Neural progenitor cell (in vitro differentiated cells): ENCODE measurements around the gene ZDHHC14.

Experiments
- EZH2 ChIP-seq: fragments of 200-600 bp; sonication (generic); IDR thresholded peaks from 2 replicates; pipeline ENCODE4 v1.6.1; 2017; ENCODE audit warnings: antibody characterized with exemption, mild to moderate bottlenecking, moderate library complexity
- EZH2phosphoT487 ChIP-seq: fragments of 200-600 bp; sonication (generic); IDR thresholded peaks from 2 replicates; pipeline ENCODE4 v1.6.1; 2017; ENCODE audit warnings: antibody characterized with exemption
- TF ChIP-seq, protein P1 (sequence below): fragments of 200-600 bp; sonication (generic); IDR thresholded peaks from 2 replicates; pipeline ENCODE4 v1.5.1; 2017; ENCODE audit warnings: antibody characterized with exemption, mild to moderate bottlenecking

DNA sequence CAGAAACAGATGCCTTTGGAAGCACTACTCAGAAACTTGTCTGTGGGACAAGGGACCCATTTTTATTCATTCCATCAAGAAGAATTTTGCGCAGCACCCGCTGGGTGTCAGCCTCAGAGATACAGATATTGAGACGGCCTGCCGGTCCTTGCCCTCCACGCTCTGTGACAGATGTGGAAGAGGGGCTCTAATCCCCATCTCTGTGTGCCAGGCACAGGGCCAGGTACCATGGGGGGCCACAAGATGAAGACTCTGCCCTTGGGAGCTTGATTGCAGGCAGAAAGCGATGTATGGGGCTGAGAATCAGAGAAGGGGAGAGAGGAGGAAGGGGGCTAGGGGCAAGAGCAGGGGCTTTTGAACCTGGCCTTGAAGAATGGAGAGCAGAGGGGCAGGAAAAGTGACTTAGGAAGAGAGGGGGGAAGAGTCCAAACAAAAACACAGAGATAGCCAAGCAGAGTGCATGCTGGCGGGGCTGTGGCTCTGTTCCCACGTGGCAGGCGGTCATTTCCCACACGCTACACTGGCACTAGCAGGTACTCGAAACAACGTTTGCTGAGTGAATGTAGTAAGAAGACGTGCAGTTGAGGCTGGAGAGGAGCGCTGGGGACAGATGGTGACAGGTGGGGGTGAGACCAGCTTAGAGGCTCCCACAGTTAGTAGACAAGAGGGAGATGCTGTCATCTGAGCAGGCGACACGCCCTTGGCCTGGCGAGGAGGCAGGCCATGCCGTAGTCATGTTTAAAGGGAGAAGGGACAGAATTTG, 271.8 kb downstream of the ZDHHC14 start:
- TF ChIP-seq, protein P1, sequence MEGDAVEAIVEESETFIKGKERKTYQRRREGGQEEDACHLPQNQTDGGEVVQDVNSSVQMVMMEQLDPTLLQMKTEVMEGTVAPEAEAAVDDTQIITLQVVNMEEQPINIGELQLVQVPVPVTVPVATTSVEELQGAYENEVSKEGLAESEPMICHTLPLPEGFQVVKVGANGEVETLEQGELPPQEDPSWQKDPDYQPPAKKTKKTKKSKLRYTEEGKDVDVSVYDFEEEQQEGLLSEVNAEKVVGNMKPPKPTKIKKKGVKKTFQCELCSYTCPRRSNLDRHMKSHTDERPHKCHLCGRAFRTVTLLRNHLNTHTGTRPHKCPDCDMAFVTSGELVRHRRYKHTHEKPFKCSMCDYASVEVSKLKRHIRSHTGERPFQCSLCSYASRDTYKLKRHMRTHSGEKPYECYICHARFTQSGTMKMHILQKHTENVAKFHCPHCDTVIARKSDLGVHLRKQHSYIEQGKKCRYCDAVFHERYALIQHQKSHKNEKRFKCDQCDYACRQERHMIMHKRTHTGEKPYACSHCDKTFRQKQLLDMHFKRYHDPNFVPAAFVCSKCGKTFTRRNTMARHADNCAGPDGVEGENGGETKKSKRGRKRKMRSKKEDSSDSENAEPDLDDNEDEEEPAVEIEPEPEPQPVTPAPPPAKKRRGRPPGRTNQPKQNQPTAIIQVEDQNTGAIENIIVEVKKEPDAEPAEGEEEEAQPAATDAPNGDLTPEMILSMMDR, result no peak
- TF ChIP-seq EZH2 (no peak), EZH2phosphoT487 (no peak)
